ENCODE measurements around the gene SLC5A9.

DNA sequence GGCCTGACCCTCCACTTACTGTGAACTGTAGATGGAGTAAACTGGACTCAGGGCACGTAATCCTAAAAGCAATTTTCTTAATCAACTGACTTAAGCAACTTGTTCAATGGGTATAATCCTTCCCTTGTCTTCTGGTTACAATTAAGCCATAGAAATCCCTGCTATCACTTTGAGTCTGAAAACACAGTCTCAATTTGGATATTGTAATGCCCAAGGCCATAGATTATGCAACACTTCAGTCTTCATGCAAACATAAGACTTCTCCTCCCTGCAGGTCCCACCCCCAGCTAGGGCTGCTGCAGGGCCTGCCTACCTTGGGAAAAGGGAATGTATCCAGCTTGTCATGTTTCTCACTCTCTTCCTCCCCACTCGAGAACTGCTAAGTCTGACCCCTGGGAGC, 6.2 kb upstream of the SLC5A9 start:
- TF ChIP-seq HMG20B (CRISPR knock-in tag; IDR thresholded peaks at IDR 0.05) = no peak
- no peak for TF ChIP-seq SP1 (CRISPR knock-in tag; IDR thresholded peaks at IDR 0.05)
- TF ChIP-seq CBFA2T3 (IDR thresholded peaks at IDR 0.05) = no peak
- TF ChIP-seq YY1 (IDR thresholded peaks at IDR 0.05; ENCODE audit: borderline replicate concordance in 1 of 3, control insufficient read depth in 1 of 3, extremely low read depth in 1 of 3, insufficient read depth in 3 of 3, insufficient read length in 1 of 3, insufficient replicate concordance in 2 of 3, low read depth in 1 of 3, low read length in 2 of 3) = no peak
- no peak for TF ChIP-seq TAF15 (IDR thresholded peaks at IDR 0.05; ENCODE audit: low read depth, low read length)
- TF ChIP-seq SRF (CRISPR knock-in tag; IDR thresholded peaks at IDR 0.05) = no peak
